ENCODE results near the gene VWA8.

The VWA8 gene

DNA sequence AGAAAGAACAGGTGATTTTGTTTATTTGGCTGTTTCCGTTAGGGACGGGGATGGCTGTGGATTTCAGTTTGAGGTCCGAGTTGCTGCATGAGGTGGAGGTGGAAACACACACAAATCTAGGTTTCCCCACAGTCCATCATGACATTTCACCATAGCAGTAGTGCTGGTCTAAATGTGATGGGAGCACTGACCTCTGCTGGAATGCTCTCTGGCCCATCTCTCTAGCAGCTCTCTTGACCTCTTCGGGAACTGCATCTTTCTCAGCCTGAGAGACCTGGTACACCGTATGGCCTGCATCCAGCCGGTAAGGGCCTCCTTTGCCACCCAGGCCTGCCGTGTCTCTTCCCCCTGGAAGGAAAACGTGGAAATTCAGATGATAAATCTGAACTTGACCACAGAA lies 349.5 kb downstream of the VWA8 start:
- no peak for DNase-seq (ENCODE audit: low read depth)
- no peak overlapping the region for H3K4me3 ChIP-seq (ENCODE audit: low read length)
- TF ChIP-seq, protein P1, sequence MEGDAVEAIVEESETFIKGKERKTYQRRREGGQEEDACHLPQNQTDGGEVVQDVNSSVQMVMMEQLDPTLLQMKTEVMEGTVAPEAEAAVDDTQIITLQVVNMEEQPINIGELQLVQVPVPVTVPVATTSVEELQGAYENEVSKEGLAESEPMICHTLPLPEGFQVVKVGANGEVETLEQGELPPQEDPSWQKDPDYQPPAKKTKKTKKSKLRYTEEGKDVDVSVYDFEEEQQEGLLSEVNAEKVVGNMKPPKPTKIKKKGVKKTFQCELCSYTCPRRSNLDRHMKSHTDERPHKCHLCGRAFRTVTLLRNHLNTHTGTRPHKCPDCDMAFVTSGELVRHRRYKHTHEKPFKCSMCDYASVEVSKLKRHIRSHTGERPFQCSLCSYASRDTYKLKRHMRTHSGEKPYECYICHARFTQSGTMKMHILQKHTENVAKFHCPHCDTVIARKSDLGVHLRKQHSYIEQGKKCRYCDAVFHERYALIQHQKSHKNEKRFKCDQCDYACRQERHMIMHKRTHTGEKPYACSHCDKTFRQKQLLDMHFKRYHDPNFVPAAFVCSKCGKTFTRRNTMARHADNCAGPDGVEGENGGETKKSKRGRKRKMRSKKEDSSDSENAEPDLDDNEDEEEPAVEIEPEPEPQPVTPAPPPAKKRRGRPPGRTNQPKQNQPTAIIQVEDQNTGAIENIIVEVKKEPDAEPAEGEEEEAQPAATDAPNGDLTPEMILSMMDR (IDR thresholded peaks at IDR 0.05; ENCODE audit: insufficient read depth, low read depth, low read length, missing control alignments): no peak

GRCh38 chr13:41610404-41610803 lies 350.5 kb downstream of the VWA8 start:
- TF ChIP-seq, protein P1 (IDR thresholded peaks at IDR 0.05; ENCODE audit: insufficient read depth, low read depth, low read length, missing control alignments): no peak
- DNase-seq (ENCODE audit: low read depth): peak; percentile 97
- no peak overlapping the region for H3K4me3 ChIP-seq (ENCODE audit: low read length)

DNA sequence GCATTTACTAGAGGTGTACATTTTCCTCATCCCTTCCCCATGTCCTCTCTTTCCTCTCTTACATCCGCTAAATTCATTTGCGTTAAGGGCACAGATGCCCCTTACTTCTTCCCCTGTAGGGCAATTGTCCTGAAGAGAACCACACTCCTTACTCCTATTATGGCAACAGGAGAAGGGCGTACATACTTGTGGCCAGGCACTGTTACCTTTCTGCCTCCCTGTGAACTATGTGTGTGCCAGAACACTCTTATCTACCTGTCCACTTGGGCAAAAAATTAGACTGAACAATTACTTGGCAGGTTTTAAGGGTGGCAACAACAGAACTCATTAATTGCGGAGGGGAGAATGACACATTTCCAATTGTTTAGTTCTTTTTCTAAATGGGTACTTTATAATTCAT lies 351.1 kb downstream of the VWA8 start:
- no peak overlapping the region for H3K4me3 ChIP-seq (ENCODE audit: low read length)
- no peak for DNase-seq (ENCODE audit: low read depth)
- TF ChIP-seq, protein P1 (IDR thresholded peaks at IDR 0.05; ENCODE audit: insufficient read depth, low read depth, low read length, missing control alignments): no peak

GRCh38 chr13:41608839-41609177 lies 352.1 kb downstream of the VWA8 start:
- TF ChIP-seq, protein P1 (IDR thresholded peaks at IDR 0.05; ENCODE audit: insufficient read depth, low read depth, low read length, missing control alignments): no peak
- DNase-seq (ENCODE audit: low read depth): no peak
- no peak overlapping the region for H3K4me3 ChIP-seq (ENCODE audit: low read length)

DNA sequence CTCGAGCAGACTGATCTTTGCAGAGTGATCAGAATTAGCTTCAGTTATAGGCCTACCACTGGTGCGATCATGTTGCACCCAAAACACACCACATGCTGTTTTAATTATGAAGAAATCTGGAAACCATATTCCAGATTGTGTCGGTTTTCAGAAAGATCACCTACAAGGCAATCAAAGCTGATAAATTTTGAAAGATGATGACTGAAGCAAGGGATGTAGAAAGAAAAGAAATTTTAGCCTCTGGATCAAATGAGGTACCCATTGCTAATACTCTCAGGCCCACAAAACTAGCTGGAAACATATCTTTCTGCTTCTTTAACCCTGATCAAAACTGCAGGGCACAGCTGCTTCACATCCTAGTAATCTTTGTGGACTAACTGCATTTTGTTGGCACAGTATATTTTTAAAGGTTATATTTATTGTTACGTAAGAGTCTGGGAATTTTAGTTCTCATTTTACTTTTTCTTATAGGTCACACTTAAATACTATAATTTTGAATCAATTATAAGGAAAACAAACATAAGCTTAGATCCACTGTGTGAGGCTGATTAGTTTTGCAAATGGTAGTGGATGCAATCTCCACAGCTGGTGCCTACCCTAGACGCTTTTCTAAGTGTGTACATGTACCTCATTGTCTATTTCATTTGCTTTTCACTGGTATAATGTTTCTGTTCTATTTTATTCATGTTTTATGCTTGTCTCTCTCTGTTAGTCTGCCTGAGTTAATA lies 352.6 kb downstream of the VWA8 start:
- no peak overlapping the region for H3K4me3 ChIP-seq (ENCODE audit: low read length)
- TF ChIP-seq, protein P1 (IDR thresholded peaks at IDR 0.05; ENCODE audit: insufficient read depth, low read depth, low read length, missing control alignments): no peak
- DNase-seq (ENCODE audit: low read depth): no peak

DNA sequence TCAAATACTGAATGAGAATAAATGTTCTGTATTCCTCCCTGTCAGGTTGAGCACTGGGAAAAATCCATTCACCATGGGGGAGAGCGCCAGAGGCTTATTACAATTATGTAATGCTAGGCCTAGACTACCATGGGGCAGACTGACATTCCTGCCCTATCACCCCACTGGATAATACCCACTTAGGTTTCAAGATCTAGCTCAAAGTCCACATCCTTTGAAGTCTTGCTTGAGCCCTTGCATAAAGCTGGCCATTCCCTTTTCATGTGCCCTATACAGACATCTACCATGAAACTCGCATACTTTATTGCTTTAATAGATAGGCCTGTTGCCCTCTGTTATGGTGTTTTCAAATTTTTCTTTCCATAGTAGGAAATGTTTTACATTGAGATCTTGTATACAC lies 354.3 kb downstream of the VWA8 start:
- TF ChIP-seq, protein P1 (IDR thresholded peaks at IDR 0.05; ENCODE audit: insufficient read depth, low read depth, low read length, missing control alignments): no peak
- no peak for DNase-seq (ENCODE audit: low read depth)
- no peak overlapping the region for H3K4me3 ChIP-seq (ENCODE audit: low read length)
